CD4-positive, alpha-beta T cell treated with Interleukin-2 at 100 ng/mL for 4 hours (primary cell): ENCODE data around the gene CELA2A.
"Not testable (repeated sequence)": the region's sequence is repeated elsewhere in the genome, so short reads cannot be mapped to it uniquely, and the experiment has no call there.

Experiments used
- DNase-seq: peaks from one replicate; pipeline ENCODE4 v3.0.0-alpha.2; 2020; ENCODE audit warnings: low spot score

The CELA2A gene

DNA sequence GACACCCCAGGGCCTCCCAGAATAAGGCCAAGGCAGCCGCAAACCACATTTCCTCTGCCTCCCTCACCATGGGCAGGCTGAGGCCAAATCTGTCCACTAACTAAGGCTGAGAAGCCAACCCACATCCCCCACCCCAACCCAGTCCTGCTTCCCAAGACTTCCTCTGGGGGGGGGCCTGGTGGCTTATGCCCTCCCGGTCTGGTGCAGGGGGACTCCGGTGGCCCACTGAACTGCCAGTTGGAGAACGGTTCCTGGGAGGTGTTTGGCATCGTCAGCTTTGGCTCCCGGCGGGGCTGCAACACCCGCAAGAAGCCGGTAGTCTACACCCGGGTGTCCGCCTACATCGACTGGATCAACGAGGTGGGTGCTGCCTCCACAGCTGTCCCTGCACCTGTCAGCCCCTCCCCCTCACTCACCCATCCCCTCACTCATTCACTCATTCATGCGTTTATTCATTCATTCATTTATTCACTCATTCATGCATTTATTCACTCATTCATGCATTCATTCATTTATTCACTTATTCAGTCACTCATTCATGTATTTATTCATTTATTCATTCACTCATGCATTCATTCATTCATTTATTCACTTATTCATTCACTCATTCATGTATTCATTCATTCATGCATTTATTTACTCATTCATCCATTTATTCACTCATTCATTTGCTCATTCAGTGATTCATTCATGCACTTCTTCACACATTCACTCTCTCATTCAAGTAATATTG, 11.0 kb upstream of the CELA2A start:
- no peak for DNase-seq

DNA sequence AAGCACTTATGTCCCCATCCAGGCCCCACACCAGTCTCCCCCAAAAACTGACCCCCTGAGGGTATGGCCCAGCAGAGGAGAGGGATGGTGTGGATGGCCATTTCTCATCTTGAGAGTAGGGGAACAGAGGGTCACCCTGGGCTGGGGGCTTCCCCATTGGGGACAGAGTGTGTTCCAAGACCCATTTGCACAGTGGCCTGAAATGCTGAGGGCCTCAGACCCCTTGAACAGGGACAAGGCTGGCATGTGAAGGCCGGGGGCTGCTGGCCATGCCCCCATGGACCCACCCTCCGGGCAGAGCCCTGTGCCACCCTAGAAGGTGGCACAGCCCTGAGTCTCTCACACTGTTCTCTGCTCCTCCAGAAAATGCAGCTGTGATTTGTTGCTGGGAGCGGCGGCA, 10.3 kb upstream of the CELA2A start:
- no peak for DNase-seq

DNA sequence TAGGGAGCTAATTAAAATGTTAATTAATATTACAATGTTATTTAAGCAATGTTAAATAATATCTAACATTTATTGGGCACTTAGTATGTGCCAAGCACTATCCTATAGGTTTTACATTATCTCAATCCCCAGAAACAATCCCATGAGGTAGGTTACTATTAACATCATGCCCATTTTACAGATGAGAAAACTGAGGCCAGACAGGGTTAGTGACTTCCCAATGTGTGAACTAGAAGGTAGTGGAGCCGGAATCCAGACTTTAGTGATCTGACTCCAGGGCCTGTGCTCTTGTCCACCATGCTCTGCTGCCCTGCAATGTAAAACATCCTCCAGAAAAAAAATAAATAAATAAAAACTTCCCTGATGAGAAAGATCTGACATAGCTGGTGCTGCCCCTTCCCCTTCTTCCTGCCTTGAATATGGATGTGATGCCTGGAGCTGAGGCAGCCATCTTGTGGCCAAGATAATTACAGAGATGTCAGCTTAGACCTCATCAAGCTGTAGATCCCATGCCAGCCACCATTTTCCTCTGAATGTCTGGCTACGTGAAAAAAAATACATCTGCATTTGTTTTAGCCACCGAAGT, 7.6 kb upstream of the CELA2A start:
- no peak for DNase-seq

DNA sequence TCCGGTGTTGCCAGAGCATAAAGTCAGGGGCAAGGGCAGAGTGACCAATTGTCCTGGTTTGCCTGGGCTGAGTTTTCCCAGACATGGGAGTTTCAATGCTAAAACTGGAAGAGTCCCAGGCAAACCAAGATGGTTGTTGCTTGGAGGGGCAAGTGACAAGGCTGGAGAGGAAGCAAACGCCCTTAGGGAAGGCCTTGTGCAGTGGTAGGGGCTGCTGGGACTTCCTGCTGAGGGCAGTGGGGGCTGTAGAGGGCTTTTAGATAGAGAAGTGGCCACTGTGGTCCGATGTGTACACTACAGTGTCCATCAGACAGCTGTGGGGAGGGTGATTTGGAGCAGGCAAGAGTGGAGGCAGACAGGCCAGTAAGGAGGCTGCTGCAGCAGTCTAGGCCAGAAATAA, 7.0 kb upstream of the CELA2A start:
- DNase-seq: no peak

DNA sequence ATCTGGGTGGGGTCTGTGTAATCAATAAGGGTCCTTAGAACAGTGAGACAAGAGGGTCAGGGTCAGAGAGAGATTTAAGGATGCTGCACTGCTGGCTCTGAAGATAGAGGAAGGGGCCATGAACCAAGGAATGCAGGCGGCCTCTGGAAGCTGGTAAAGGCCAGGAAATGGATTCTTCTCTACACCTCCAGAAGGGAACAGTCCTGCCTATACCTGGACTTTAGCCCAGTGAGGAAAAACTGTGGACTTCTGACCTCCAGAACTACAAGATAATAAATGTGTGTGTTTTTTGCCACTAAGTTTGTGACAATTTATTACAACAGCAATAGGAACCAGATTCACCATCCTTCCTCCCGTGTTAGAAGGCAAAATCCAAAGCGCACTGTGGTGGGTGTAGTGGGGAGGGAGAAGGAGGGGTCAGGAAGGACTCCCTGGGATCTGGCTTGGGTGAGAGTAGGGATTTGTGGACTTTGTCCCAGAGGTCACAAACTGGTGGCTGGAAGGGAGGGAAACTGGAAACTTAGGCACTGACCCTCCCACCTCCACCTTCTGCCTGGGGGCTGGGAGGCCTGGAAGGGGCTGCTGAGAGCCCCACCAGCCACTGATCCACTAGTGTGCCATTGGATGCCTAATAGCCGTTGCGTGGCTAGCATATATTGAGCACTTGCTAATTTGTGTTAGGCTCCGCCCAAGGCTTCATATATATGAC, 5.4 kb upstream of the CELA2A start:
- no peak for DNase-seq

DNA sequence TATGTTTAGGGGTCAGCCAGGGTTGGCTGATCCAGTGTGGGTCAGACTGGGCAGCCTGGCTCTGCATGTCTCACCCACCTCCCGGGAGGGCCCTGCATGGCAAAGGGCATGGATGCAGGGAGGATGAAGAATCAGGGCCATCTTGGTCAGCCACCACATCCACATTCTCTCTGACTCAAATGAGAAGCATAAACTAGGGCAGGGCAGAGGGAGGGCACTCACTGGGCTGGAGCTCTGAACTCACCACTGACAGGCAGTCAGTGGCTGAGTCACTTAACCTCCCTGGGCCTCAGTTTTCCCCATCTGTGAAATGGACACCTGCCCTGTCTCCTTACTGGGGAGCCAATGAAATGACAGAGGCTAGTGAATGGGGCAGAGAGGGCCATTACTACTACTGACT, 4.3 kb upstream of the CELA2A start:
- DNase-seq: no peak

DNA sequence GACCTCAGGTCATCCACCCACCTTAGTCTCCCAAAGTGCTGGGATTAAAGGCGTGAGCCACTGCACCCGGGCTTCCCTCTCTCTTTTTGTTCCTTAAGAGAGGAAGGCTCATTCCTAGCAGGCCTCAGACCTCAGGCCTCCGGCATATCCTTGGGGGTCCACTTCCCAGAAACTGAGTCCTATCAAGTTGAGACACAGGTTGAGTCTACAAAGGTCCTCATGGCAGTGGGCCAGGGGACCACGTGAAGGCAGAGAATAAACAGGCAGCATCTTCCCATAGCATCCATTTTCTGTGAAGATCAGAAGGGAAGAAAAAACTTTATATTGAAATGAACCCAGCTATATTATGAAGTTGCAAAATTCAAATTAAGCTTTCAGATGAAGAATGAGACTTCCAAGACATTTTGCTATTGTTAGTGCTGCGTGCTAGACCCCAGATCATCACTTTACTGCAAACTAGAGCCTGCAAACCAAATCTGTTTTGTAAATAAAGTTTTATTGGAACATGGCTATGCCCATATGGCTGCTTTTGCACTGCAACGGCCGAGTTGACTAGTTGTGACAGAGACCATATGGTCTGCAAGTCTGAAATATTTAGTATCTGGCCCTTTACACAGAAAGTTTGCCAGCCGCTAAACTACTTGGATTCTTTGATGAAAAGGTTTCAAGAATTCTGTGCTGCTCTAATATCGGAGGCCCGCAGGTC, 3.5 kb upstream of the CELA2A start:
- DNase-seq: no peak

DNA sequence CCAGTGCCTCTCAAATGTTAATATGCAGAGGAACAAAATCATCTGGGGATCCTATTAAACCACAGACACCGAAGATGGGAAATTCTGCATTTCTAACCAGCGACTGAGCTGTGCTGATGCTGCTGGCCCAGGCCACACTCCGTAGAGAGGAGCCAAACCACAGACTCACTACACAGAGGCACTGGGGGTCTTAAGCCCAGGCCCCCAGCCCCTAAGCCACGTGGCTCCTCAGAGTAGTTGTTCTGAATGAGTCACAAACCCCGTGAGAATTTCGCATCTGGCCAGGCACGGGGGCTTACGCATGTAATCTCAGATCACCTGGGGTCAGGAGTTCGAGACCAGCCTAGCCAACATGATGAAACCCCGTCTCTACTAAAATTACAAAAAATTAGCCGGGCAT, 2.8 kb upstream of the CELA2A start:
- no peak for DNase-seq

DNA sequence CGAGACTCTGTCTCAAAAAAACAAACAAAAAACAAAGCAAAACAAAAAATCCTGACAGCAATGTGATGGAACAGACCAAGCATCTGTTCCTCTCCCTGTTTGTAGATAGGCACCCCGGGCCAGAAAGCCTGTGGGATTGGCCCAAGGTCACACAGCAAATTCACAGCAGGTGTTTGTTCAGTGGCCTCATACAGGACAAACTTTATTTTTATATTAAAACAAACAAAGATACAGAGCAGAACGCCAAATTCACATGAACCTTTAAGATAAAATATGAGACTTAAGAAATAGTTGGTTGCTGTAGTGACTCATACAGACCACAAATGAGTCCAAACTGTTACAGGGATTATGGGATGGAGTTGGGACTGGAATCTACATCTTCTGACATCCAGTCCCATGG, 2.3 kb upstream of the CELA2A start:
- no peak for DNase-seq

DNA sequence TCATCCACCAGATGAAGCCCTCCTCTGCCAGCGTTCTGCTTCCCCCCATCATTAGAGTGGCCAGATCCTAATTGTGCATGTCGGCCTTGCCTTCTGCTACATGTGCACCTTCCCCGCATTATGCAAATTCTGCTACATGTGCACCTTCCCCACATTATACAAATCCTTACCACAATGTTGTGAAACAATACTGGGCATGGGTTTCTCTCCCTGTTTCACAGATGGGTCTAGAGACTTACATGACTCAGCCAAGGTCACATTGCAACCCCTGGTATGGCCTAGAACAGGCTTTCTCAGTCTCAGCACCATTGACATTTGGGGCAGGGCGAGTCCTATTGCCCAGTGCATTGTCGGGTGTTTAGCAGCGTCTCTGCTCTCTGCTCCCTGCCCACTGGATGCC, 1.0 kb upstream of the CELA2A start:
- DNase-seq: no peak

DNA sequence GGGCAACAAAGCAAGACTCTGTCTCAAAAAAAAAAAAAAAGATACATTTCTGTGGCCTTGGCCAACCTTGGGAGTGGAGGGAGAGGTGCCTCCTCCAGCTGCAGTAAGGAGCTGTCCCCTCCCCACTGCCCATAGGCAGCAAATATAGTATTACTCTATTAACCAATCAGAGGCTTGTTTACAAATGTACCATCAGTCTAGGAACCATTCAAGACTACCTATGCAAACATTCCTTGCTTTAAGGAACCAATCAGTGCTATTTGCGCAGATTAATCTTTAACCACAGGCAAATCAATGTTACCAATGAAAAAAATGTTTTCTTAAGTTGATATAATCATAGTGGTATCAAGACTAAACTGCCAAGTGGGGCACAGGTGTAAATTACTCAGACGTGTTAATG, 1.1 kb downstream of the CELA2A start:
- no peak for DNase-seq

DNA sequence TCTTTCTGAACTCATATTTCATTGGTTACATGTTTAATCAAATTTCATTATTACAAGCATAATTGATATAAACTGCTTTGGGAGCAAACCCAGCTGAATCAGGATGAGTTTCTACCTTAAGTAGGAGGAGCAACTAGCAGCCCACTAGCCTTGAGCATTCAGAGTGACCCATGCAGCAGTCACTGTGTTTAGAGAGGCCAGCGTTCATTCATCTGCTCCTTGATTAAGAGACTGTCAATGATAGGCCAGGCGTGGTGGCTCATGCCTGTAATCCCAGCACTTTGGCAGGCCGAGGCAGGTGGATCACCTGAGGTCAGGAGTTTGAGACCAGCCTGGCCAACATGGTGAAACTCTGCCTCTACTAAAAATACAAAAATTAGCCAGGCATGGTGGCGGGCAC, 1.9 kb downstream of the CELA2A start:
- DNase-seq: not testable (repeated sequence)

DNA sequence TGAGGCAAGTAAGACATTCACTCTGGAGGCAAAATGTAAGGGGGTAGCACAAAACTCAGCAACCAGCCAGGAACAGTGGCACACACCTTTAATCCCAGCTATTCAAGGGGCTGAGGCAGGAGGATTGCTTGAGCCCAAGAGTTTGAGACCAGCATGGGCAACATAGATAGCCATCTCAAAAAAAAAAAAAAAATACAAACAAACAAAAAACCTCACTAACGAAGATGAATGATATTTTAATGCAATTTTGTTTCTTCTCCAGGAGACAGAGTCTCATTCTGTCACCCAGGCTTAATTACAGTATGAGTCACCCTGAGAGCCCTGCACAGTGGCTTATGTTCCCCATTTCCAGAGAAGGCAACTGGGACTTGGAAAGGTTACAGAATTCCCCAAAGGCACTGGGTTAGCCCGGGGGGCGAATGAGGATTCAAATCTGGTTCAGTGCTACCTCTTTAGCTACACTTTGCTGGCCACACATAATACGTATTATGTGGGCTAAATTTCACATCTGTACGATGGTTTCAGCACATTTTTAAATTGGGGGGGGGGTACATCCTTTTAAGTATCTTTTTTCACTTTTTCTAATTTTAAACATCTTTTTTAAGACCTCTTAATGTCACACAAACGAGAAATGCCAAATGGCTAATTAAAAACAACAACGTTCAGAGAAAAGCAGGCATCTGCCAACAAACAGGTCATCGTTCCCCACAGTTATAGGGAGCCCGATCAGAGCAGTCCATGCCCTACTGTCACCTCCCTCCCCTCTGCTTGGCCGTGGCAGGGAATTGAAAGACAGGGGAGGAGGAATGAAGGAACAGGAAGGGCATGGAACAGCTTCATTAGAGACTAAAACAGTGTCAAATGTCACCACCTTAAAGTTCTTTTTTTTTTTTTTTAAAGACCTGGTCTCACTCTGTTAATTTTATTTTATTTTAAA, 3.5 kb downstream of the CELA2A start:
- DNase-seq: no peak

DNA sequence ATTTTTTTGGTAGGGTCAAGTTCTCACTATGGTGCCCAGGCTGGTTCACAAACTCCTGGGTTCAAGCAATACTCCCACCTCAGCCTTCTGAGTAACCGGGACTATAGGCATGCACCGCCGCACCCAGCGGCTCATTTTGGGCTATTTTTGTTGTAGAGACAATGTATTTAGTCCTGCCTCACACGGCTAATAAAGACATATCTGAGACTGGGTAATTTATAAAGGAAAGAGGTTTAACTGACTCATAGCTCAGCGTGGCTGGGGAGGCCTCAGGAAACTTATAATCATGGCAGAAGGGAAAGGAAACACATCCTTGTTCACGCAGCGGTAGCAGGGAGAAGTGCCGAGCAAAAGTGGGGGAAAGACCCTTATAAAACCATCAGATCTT, 4.2 kb downstream of the CELA2A start:
- no peak for DNase-seq

DNA sequence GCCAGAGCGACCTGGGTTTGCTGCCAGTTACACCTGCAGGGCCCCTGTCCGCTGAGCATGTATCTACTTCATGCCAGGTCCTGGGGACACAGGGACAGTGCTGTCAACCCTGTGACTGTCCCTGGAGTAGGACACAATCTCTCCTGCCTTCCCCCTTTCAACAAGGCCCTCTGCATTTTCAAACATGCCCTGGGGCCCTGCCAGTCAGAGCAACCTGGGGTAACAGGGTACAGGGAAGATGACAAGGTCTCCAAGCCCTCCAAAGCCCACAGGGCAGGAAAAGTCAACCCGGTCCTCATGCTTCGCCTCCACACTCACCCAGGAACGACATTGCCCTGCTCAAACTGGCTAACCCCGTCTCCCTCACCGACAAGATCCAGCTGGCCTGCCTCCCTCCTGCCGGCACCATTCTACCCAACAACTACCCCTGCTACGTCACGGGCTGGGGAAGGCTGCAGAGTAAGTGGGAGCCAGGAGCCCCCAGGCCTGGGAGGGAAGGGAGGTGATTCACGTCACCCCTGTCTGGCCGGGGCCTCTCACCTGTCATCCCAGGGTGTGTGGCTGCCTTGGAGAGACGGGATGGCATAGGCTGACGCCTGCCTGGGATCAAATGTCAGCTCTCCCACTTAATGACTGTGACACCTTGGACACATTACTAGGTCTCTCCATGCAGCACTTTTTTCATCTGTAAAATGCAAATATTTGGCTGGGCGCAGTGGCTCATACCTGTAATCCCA, 6.7 kb downstream of the CELA2A start:
- not testable (repeated sequence) for DNase-seq

DNA sequence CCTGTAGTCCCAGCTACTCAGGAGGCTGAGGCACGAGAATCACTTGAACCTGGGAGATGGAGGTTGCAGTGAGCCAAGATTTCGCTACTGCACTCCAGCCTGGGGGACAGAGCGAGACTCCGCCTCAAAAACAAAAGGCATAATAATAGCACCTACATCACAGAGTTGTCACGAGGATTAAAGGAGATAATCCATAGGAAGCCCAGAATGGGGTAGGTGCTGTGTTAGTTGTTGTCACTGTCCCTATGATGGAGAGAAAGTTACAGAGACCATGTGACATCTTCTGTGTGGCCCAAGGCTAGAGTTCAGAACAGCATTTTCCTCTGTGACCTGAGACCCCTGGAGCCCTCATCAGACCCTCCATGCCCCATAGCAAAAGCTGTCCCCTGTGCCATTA, 7.4 kb downstream of the CELA2A start:
- not testable (repeated sequence) for DNase-seq

DNA sequence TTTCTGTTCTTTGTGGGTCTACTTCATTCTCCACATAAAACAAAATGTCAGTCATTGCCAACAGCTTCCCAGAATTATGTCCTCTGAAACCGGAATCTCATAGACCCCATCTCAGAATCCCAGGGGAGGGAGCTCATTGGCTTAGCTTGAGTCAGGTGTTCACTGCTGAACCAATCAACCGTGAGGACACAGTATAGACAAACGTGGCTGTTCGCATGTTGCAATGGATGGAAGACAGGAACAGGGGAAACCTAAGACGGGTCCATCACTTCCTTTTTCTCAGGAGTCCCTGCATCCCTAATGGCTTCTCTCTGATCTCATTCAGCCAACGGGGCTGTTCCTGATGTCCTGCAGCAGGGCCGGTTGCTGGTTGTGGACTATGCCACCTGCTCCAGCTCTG, 9.1 kb downstream of the CELA2A start:
- DNase-seq: no peak

DNA sequence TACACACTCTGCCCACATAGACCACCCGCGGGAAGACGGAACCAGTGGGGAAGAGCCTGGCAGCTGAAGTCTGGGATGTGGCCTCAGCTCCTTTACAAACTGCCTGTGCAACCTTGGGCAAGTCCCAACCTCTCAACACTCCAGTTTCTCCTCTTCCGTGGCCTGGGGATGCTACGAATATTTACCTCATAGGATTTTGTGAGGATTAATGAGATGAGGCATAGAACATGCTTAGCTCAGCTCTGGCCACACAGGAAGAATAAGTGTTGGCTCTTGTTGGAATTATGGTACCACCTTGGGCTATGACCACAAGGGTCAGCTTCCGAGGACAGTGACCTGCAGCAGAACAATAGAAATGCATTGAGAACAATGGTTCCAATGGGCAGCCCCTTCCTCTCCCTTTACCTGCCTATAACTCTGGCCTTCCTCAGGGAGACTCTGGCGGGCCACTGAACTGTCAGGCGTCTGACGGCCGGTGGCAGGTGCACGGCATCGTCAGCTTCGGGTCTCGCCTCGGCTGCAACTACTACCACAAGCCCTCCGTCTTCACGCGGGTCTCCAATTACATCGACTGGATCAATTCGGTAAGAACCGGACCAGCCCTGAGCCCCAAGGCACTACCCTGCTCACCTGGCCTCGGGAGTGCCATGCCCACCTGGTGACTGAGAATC, 10.6 kb downstream of the CELA2A start:
- not testable (repeated sequence) for DNase-seq

DNA sequence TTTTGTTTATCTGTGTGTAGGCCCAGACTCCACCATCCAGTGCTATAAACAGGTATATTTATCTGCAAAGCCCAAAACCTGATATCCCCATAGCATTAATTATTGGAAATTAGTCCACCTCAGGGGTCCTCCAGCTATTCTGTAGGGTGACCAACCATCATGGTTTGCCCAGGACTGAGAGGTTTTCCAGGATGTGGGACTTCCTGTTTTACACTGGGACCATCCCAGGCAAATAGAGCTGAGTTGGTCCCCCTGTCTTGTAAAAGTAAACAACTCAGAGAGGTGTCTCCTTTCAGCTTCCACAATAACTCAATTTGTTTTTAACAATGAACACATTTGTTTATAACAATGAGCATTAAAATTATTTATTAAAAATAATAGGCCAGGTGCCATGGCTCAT, 11.6 kb downstream of the CELA2A start:
- DNase-seq: no peak

DNA sequence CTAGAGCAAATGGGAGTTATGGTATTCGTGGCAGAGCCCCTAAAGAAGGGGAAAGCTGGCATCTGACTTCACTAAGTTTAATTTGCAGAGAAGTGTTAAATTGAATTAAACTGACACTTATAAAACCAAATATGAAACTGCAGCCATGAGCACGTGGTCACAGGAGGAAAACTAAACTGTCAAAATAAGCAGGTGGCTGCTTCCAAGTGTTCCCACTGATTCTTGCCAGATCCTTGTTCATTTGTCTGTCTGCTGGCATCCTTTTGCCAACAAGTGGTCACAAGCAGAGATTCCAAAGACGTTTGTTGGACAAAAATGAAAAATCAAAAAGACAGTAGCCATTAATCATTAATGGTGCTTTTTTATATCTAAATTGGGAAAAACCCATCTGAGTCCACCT, 12.8 kb downstream of the CELA2A start:
- DNase-seq: no peak
